Smooth muscle cell (in vitro differentiated cells): Measurements from ENCODE around the gene DNAJC3. TPM values are rescaled to one million over a fixed set of nuclear protein-coding genes. Genes with fewer than 3 reads are reported as not detected.

Experiments used
- DNase-seq: peaks from one replicate; lab custom pipeline; 2025; ENCODE audit not compliant: unreplicated experiment; lab: John Stamatoyannopoulos, UW
- H2AFZ ChIP-seq: fragments of 200-600 bp; sonication (generic); 2 replicates; pipeline ENCODE4 v1.6.0; 2016; ENCODE audit warnings: antibody characterized with exemption, low read depth, mild to moderate bottlenecking
- H3F3A ChIP-seq: fragments of 200-600 bp; sonication (generic); 2 replicates; pipeline ENCODE4 v1.6.0; 2017; ENCODE audit warnings: antibody characterized with exemption, low read depth
- H3K27ac ChIP-seq: fragments of 200-600 bp; sonication (generic); 2 replicates; pipeline ENCODE4 v1.5.1; 2016; ENCODE audit warnings: low read depth, mild to moderate bottlenecking
- H3K27me3 ChIP-seq: fragments of 200-600 bp; sonication (generic); 2 replicates; pipeline ENCODE4 v1.6.1; 2016; ENCODE audit warnings: low read depth, mild to moderate bottlenecking
- H3K36me3 ChIP-seq: fragments of 200-600 bp; sonication (generic); 2 replicates; pipeline ENCODE4 v1.5.1; 2016; ENCODE audit warnings: low read depth
- H3K4me1 ChIP-seq: fragments of 200-600 bp; sonication (generic); 2 replicates; pipeline ENCODE4 v1.5.1; 2016; ENCODE audit warnings: low read depth
- H3K4me2 ChIP-seq: fragments of 200-600 bp; sonication (generic); 2 replicates; pipeline ENCODE4 v1.6.0; 2016; ENCODE audit warnings: mild to moderate bottlenecking
- H3K4me3 ChIP-seq: fragments of 200-600 bp; sonication (generic); 2 replicates; pipeline ENCODE4 v1.5.1; 2016; ENCODE audit warnings: mild to moderate bottlenecking
- H3K79me2 ChIP-seq: fragments of 200-600 bp; sonication (generic); 2 replicates; pipeline ENCODE4 v1.6.0; 2016; ENCODE audit warnings: low read depth, mild to moderate bottlenecking
- H3K9ac ChIP-seq: fragments of 200-600 bp; sonication (generic); 2 replicates; pipeline ENCODE4 v1.6.0; 2016; ENCODE audit warnings: low read depth
- H3K9me3 ChIP-seq: fragments of 200-600 bp; sonication (generic); replicated peaks from 2 replicates; pipeline ENCODE4 v1.5.1; 2016; ENCODE audit warnings: low read depth
- H4K20me1 ChIP-seq: fragments of 200-600 bp; sonication (generic); 2 replicates; pipeline ENCODE4 v1.6.0; 2016; ENCODE audit warnings: low read depth
- CTCF ChIP-seq: fragments of 200-600 bp; sonication (generic); IDR thresholded peaks from 2 replicates; pipeline ENCODE4 v1.5.1; 2017; ENCODE audit warnings: borderline replicate concordance, mild to moderate bottlenecking, antibody characterized with exemption; ENCODE audit not compliant: insufficient read depth, poor library complexity, severe bottlenecking
- WGBS: methylation state at CpG from one replicate; pipeline ENCODE4 v1.1.7; 2016; ENCODE audit warnings: low lambda C conversion rate; 5-methylcytosine and 5-hydroxymethylcytosine counted together
- polyA plus RNA-seq: library from polyadenylated mRNA; unstranded; fragments of >200 nt; fragmentation: Nextera tagmentation; extraction: Ambion mirVana; gene quantifications from 2 replicates; pipeline ENCODE4 v1.2.1, GENCODE V29; 2016
- total RNA-seq: library from RNA; depleted of rRNA; stranded (reverse); fragments of >200 nt; gene quantifications from 2 replicates; pipeline ENCODE4 v1.2.3, GENCODE V29; 2014

The DNAJC3 gene
- total and polyA plus RNA-seq, 2 experiments from 2014 or later: 15.7 to 47.8 TPM

DNA sequence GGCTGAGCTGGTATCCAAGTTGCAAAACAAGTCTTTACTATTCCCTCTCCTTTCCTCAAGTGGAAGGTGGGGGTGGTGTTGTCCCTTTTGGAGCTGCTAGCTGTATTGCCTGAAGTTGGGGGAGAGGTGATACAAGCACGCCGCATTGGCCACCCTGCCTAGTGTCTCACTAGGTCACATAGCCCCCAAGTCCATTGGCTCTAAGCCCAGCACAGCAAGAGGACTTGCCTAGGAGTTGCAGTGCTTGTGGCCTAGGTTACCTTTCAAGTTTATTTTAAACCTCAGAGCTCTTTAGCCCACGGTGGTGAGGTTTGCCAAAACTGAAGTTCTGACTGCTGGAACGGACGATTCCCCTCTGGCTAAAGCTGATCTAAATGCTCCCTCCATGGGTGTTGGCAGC, 5.3 kb upstream of the DNAJC3 start:
- Histone ChIP-seq H3K4me2 (no peak overlapping the region), H3K9me3 (peaks cover 13% of the 10 kb centered on the region), H3K27ac (no peak overlapping the region), H3K79me2 (peaks cover 6% of the 10 kb centered on the region), H3K27me3 (no peaks in the 10 kb centered on the region), H3K4me3 (no peak overlapping the region), H2AFZ (no peak overlapping the region), H3K9ac (no peak overlapping the region), H3F3A (no peaks in the 10 kb centered on the region), H3K36me3 (no peaks in the 10 kb centered on the region), H4K20me1 (no peaks in the 10 kb centered on the region), H3K4me1 (peaks cover 9% of the 10 kb centered on the region)
- no peak for DNase-seq
- 94% methylated on average over 5 of the region's 5 CpGs for WGBS
- no peak for TF ChIP-seq CTCF

GRCh38 chr13:95676105-95676761, 706 bp upstream of the DNAJC3 start:
- Histone ChIP-seq H3F3A (no peaks in the 10 kb centered on the region), H3K4me2 (peak overlapping the region; percentile 81), H3K79me2 (peaks cover 40% of the 10 kb centered on the region), H3K27me3 (no peaks in the 10 kb centered on the region), H3K9ac (peak overlapping the region; percentile 78), H3K4me3 (peak overlapping the region; percentile 87), H3K27ac (peak overlapping the region; percentile 81), H3K9me3 (no peaks in the 10 kb centered on the region), H4K20me1 (peaks cover 33% of the 10 kb centered on the region), H3K4me1 (peaks cover 18% of the 10 kb centered on the region), H3K36me3 (no peaks in the 10 kb centered on the region), H2AFZ (peak overlapping the region; percentile 99)
- no peak for TF ChIP-seq CTCF
- no peak for DNase-seq
- WGBS: 2% methylated on average over 32 of the region's 32 CpGs

- WGBS: 2% methylated on average over 28 of the region's 30 CpGs
- Histone ChIP-seq H3K9me3 (no peaks in the 10 kb centered on the region), H3K79me2 (peaks cover 54% of the 10 kb centered on the region), H3K27ac (peak overlapping the region; percentile 89), H3K27me3 (no peaks in the 10 kb centered on the region), H3K4me2 (peak overlapping the region; percentile 90), H3K4me3 (peak overlapping the region; percentile 87), H3K4me1 (peaks cover 18% of the 10 kb centered on the region), H3K9ac (peak overlapping the region; percentile 91), H4K20me1 (peaks cover 48% of the 10 kb centered on the region), H2AFZ (peak overlapping the region; percentile 65), H3K36me3 (no peaks in the 10 kb centered on the region), H3F3A (no peaks in the 10 kb centered on the region)
- peak; percentile 23 for DNase-seq
- TF ChIP-seq CTCF: no peak
Observed at GRCh38 chr13:95677564-95678266, 776 bp downstream of the DNAJC3 start.
